Activated CD4-positive, alpha-beta T cell treated with anti-CD3 and anti-CD28 coated beads for 24 hours (primary cell): ENCODE data around the gene BBX.
"Not testable (repeated sequence)": the region's sequence is repeated elsewhere in the genome, so short reads cannot be mapped to it uniquely, and the experiment has no call there.

Experiments
- DNase-seq, 2 donors: peaks; one replicate each; pipeline ENCODE4 v3.0.0-alpha.2; 2020; ENCODE audit warnings: low read depth in 2 of 2

The BBX gene

GRCh38 chr3:107542665-107543064 is 19.9 kb downstream of the BBX start:
- no peak for DNase-seq

- DNase-seq: no peak
These were observed 20.9 kb downstream of the BBX start for GRCh38 chr3:107543666-107544065.

GRCh38 chr3:107545680-107546120 is 22.9 kb downstream of the BBX start:
- DNase-seq: no peak

GRCh38 chr3:107548601-107549000 is 25.8 kb downstream of the BBX start:
- no peak for DNase-seq

GRCh38 chr3:107555359-107555758 is 32.6 kb downstream of the BBX start:
- DNase-seq: no peak

GRCh38 chr3:107557743-107558142 is 35.0 kb downstream of the BBX start:
- no peak for DNase-seq

- DNase-seq: no peak
These were observed 37.4 kb downstream of the BBX start for GRCh38 chr3:107560166-107560565.

GRCh38 chr3:107561980-107562379 is 39.2 kb downstream of the BBX start:
- no peak for DNase-seq

GRCh38 chr3:107562969-107563529 is 40.3 kb downstream of the BBX start:
- no peak for DNase-seq

GRCh38 chr3:107565244-107565643 is 42.5 kb downstream of the BBX start:
- not testable (repeated sequence) for DNase-seq

- DNase-seq: not testable (repeated sequence)
These were observed 48.3 kb downstream of the BBX start for GRCh38 chr3:107571089-107571488.

- not testable (repeated sequence) for DNase-seq
These were observed 48.7 kb downstream of the BBX start for GRCh38 chr3:107571492-107571891.

- no peak for DNase-seq
These were observed 51.9 kb downstream of the BBX start for GRCh38 chr3:107574650-107575049.

- no peak for DNase-seq
These were observed 55.3 kb downstream of the BBX start for GRCh38 chr3:107578091-107578490.

- DNase-seq: no peak
These were observed 55.8 kb downstream of the BBX start for GRCh38 chr3:107578523-107578922.

- DNase-seq: no peak
These were observed 56.6 kb downstream of the BBX start for GRCh38 chr3:107579371-107579770.

- no peak for DNase-seq
These were observed 58.5 kb downstream of the BBX start for GRCh38 chr3:107581230-107581629.

GRCh38 chr3:107588217-107588616 is 65.5 kb downstream of the BBX start:
- DNase-seq: no peak

- no peak for DNase-seq
These were observed 66.7 kb downstream of the BBX start for GRCh38 chr3:107589454-107589853.

GRCh38 chr3:107590786-107591185 is 68.0 kb downstream of the BBX start:
- DNase-seq: no peak

GRCh38 chr3:107592073-107592472 is 69.3 kb downstream of the BBX start:
- DNase-seq: no peak

- no peak for DNase-seq
These were observed 72.1 kb downstream of the BBX start for GRCh38 chr3:107594870-107595269.

- no peak for DNase-seq
These were observed 73.9 kb downstream of the BBX start for GRCh38 chr3:107596639-107597038.
